NCI-H2171 treated with DMSO at 0.1 percent for 48 hours (cell line): ENCODE measurements around the gene DHX29.
"Not testable (repeated sequence)": the region's sequence is repeated elsewhere in the genome, so short reads cannot be mapped to it uniquely, and the experiment has no call there.

ENCODE experiments used
- DNase-seq: peaks from one replicate; lab custom pipeline; 2025; lab: John Stamatoyannopoulos, UW

DHX29 gene, protein sequence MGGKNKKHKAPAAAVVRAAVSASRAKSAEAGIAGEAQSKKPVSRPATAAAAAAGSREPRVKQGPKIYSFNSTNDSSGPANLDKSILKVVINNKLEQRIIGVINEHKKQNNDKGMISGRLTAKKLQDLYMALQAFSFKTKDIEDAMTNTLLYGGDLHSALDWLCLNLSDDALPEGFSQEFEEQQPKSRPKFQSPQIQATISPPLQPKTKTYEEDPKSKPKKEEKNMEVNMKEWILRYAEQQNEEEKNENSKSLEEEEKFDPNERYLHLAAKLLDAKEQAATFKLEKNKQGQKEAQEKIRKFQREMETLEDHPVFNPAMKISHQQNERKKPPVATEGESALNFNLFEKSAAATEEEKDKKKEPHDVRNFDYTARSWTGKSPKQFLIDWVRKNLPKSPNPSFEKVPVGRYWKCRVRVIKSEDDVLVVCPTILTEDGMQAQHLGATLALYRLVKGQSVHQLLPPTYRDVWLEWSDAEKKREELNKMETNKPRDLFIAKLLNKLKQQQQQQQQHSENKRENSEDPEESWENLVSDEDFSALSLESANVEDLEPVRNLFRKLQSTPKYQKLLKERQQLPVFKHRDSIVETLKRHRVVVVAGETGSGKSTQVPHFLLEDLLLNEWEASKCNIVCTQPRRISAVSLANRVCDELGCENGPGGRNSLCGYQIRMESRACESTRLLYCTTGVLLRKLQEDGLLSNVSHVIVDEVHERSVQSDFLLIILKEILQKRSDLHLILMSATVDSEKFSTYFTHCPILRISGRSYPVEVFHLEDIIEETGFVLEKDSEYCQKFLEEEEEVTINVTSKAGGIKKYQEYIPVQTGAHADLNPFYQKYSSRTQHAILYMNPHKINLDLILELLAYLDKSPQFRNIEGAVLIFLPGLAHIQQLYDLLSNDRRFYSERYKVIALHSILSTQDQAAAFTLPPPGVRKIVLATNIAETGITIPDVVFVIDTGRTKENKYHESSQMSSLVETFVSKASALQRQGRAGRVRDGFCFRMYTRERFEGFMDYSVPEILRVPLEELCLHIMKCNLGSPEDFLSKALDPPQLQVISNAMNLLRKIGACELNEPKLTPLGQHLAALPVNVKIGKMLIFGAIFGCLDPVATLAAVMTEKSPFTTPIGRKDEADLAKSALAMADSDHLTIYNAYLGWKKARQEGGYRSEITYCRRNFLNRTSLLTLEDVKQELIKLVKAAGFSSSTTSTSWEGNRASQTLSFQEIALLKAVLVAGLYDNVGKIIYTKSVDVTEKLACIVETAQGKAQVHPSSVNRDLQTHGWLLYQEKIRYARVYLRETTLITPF (N-terminal part only)

DNA sequence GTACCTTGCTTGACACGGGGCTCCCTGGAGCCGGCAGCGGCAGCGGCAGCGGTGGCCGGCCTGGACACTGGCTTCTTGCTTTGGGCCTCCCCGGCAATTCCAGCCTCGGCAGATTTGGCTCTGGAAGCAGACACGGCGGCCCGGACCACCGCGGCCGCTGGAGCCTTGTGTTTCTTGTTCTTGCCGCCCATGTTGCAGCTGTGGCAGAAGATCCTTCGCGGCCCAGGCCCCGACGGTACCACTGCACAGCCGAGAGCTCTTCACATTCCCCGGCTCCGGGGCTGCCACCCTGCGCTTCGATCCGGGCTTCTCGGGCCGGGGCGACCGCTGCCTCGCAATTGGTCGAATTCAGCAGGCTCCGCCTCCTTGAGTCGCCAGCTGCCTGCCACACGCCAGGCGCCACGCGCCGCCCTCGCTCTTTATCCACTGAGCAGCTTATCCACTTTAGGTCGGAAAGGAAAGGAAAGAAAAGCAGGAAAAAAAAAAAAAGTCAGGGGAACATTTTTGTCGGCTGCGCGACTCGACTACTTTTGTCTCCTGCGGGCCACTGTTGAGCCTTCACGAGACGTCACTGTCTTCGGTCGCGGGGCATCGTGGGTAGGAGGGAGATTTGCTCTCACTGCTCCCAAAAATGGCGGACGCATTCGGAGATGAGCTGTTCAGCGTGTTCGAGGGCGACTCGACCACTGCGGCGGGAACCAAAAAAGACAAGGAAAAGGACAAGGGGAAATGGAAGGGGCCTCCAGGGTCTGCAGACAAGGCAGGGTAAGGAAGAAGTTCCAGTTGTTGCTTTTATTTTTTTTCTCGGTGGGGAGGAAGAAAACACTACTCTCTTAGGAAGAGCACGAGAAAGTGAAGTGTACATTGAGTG, at the start of gene DHX29, which contains the start of gene MTREX:
Gene DHX29, minus strand, starts transcription at position 312 of the 871 bp plus-strand sequence. Its CDS starts 121 bp downstream, at position 191.
Gene MTREX, plus strand, starts transcription at position 607 of the 871 bp plus-strand sequence. Its CDS starts 25 bp downstream, at position 632.
- peak; percentile 97 for DNase-seq

DNA sequence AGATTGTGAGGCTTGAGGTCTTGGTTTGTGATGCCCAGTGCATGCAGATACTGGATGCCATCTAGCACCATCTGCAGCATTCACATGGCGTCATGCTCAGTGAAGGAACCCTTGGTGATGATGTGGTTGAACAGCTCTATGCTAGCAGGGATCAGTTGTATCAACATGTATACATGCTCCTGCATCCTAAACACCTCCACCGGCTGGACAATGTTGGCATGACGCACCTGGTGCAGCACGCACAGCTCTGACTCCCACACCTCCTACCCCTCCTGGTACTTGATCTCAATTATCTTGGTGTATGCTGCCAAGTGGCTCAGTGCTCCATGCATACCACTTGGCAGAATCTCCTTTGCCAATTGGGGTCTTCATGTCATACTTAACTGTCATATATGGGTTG, 49.4 kb upstream of the DHX29 start:
- DNase-seq, result no peak

DNA sequence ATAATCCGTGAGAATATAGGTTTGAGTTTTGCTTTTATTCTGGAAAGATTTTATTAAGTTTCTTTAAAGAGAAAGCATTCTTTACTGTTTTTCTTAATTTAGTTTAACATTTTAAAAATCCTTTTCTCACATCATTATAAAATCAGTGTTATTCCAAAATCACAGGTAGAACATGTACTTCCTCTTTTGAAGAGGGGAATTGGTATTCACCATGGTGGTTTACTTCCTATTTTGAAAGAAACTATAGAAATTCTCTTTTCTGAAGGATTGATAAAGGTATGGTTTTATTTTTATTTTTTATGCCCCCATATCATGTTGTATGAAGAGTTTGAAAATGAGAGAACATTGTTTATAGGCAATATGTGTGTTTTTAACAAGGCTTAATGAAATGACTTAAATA, 43.3 kb upstream of the DHX29 start:
- no peak for DNase-seq

DNA sequence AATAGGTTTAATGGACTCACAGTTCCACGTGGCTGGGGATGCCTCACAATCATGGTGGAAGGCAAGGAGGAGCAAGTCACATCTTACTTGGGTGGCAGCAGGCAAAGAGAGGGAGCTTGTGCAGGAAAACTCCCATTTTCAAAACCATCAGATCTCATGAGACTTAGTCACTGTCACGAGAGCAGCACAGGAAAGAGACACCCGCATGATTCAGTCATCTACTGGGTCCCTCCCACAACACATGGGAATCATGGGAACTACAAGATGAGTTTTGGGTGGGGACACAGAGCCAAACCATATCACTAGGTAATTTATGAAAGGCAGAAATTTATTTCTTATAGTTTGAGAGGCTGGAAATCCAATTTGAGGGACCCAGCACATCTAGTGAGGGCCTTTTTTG, 40.3 kb upstream of the DHX29 start:
- no peak for DNase-seq

DNA sequence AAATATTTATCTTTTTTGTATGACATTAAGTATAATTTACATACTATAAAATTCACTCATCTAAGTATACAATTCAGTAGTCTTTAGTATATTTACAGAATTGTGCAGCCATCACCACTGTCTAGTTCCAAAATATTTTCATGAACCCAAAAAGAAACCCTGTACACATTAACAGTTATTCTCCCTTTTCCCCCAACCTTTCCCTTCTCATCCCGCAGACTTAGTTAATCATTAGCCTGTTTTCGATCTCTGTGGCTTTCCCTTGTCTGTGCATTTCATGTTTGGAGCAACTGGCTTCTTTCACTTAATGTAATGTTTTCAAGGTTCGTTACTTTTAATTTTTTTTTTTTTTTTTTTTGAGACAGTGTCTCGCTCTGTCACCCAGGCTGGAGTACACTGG, 37.8 kb upstream of the DHX29 start:
- DNase-seq, result no peak

DNA sequence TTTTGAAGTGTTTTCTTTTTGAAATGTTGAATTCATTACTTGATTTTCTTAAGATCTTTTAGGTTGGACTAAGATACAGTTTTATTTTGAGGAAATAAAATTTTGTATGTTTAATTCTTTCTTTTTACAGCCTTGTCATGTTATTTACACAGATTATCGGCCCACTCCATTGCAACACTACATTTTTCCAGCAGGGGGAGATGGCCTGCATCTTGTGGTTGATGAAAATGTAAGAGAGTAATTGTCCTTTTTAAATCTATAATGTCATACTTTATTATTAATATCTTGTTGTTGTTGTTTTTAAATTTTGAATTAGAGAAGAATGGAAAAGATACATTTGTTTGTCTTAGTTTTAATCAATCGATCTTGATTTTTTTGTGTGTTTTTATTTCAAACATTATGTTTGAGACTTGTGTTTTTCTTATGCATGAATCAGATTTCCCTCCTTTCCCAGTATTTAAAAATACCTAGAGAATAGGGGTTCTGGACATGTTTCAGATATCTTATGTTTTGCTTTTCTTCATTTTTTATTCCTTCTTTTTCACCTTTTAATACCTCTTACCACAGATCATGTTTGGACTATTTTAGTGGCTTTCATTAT, 37.0 kb upstream of the DHX29 start:
- peak; percentile 60 for DNase-seq

DNA sequence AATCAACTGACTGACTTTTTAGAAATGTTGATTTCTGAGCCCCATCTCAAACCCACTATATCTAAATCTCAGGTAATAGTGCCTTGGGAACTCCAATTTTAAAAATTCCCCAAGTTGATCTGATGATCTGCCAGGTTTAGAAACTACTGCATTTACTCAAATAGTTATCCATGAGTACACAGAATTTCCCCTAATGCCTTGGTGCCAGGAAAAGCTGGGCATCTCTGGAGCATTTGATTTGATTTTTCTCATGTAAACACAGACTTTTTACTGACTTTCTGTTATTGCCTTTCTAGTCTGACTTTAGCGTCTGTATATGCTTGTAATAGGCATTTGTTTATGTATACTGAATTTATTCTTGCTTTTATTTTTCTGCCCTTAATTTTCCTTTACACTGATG, 36.1 kb upstream of the DHX29 start:
- DNase-seq, result no peak

DNA sequence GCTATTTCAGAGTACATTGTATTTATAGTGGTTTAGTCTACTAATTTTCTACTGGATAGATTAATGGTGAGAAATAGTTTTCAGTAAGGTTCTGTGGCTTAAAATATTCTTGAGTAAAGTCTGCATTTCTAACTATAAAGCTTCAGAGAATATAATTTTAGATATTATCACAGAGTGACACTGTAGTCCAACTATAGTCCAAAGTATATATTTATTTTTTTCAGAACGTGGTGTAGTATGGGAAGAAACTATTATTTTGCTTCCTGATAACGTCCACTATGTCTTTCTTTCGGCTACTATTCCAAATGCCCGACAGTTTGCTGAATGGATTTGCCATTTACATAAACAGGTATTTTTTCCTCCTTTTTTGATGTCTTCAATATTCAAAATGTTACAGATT, 35.6 kb upstream of the DHX29 start:
- no peak for DNase-seq

DNA sequence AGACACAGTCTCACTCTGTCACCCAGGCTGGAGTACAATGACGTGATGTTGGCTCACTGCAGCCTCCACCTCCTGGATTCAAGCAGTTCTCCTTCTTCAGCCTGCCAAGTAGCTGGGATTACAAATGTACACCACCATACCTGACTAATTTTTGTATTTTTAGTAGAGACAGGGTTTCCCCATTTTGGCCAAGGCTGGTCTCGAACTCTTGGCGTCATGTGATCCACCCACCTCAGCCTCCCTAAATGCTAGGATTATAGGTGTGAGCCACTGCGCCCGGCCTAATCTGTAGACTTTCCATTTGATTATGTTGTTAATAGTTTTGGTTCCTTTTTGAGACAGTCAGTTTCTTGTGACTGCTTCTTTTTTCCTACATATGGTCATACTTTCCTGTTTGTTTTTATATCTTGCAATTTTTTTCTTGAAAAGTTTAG, 31.3 kb upstream of the DHX29 start:
- DNase-seq, result no peak

DNA sequence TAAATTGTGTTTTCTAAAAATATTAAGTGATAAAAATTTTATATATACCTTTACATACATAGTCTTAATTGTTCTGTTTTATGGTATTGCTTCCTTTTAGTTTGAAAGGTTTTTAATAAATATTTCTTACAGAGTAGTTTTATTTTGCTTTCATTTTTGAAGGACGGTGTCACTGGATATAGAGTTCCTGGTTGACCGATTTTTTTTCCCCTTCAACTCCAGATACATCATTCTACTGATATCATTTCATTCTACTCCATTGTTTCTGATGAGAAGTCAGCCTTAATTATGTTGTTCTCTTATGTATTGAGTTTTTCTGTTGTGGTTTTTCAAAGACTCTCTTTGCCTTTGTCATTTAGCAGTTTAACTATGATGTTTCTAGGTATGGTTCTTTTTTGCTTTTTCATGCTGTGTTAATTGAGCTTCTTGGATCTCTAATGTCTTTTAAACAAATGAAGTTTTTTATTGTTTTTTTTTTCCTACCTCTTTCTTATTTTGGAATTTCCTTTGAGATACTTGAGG, 30.7 kb upstream of the DHX29 start:
- DNase-seq, result no peak

DNA sequence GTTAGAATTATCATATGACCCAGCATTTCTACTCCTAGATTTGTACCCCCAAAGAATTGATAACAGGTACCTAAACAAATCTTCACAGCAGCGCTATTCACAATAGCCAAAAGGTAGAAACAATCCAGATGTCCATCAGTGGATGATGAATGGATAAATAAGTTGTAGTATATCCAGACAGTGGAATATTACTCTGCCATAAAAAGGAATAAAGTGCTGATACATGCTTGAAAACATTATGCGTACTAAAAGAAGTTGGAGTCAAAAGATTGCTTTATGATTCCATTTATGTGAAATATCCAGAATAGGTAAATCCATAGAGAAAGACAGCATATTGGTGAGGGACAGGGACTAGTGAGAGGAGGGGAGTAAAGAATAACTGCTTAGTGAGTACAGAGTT, 26.3 kb upstream of the DHX29 start:
- no peak for DNase-seq

DNA sequence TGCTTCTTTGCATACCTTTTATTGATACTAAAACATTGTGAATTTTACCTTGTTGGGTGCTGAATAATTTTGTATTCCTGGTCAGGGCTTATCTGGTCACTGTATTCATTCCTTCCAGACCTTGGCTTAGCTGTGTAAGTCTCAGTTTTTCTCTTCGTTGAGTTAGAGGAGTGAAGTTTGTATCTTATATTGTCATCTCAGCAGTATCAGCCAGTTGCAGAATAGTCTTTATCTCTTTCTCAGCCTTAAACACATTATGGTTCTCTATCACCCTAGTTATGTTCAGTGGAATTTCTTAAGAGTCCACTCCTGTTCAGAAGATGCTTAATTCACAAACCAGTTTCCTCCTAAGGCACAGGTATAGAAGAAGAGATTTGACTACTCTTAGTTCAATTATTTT, 25.5 kb upstream of the DHX29 start:
- no peak for DNase-seq

DNA sequence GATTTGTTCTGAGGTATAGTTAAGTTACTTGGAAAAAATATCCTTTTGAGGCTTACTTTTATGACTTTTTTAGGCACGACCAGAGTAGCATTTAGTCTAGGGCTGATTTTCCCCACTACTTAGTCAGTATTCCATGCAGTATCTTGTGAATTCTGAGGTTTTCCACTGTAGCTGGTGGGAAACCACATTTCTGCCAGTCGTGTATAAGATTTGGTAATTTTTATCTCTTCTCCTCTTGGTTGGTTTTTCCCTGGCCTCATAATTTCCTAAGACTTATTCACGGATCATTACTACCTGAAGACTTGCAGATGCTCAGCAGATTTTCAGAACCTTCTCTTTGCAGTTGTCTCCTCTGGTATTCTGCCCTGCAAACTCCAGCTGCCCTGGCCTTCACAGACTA, 23.8 kb upstream of the DHX29 start:
- no peak for DNase-seq

DNA sequence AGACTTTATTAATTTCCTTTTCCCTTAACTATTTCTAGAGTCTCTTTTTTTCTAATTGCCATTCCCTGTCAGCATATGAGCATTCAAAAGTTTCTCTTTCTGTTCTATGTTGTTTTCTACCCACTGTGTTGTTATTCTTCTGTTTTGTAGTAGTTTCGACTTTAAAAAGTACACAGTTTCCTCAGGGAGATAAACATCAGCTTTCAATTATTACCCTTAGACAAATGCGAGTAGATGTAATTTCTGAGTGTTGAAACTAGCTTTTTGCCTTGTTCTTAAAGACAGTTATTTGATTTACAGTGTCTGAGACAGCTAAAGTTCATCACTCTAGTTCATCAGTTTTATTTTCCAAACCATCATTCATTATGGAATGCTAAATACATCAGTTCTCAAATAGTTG, 19.8 kb upstream of the DHX29 start:
- no peak for DNase-seq

DNA sequence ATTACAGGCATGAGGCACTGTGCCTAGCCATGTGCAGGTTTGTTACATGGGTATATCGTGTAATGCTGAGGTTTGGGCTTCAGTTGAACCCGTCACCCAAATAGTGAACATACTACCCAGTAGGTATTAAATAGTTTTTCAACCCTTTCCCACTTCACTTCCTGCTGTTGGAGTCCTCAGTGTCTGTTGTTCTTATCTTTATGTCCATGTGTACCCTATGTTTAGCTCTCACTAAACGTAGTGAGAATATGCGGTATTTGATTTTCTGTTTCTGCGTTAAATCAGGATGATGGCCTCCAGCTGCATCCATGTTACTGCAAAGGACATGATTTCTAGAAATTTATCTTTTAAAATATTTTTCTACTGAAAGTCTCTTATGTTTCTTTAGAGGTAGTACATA, 18.1 kb upstream of the DHX29 start:
- no peak for DNase-seq

DNA sequence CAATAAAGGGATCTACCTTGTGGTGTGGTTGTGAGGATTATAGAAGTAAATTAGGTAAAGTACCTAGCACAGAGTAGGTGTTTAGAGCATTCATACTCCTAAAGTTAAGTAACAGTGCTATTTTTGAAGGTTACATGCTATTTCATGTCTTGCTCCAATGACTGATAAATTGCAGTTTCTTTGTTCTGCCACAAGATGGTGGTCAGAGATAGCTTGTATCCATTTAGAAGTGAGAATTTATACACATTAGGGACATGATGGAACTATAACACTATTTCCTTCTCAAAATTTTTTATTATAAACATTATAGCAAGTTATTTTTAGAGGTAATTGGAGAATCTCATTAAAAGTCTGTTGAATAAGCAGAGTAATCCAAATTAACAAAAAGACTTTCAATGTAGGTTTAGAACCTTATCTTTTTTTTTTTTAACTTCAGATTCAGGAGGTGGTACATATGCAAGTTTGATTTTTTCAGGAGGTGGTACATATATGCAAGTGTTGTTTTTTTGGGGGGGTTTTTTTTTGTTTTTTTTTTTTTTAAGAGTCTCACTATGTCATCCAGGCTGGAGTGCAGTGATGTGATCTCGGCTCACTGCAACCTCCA, 17.4 kb upstream of the DHX29 start:
- peak; percentile 66 for DNase-seq

DNA sequence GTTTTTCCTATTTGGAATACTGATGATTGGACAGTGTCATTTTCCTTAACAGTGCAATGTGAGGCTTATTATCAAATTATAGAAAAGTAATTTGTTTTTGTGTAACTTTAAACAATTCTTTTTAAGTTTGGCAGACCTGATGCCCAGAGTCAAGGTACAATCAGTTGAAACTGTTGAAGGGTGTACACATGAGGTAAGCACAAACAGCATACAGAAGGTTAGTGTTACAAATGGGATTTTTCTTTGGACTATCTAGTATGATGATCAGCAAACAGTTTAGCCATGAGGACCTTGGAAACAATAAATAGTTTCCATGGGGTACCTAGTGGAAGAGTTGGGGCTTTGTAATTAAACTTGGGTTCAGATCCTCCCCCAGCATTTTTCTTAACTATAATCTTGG, 16.5 kb upstream of the DHX29 start:
- DNase-seq, result no peak

DNA sequence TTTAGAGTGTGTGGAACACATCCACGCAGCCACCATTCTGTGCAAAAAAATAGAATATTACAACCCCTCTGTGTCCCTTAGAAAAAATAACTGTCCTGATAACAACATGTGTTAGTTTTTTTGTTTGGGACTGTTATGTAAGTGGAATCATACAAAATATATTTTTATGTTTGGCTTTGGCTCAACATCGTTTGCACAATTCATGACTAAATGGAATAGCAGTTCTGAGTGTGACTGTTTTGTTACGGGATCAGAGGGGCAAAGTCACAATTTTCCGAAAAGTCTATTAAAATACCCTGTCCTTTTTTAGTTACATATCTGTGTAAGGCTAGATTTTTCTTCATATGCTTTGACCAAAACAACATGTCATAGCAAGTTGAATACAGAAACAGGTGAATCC, 13.1 kb upstream of the DHX29 start:
- no peak for DNase-seq

DNA sequence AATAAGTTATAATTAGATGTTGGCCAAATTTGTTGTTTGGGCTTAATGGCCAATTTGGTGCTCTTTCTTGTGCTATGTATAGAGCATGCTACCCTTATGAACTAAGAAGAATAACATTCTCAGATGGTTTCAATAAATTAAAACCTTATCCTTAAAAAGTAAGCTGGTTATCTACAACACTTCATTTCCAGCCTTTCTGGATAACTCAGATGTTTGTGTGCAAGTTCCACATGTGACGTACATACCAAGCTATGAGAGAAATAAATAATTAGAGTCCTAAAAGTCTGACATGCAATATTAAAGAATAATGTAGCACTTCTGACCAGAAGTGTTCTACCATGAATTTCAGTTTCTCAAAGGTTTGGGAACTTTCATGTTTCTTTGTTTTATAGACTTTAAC, 12.0 kb upstream of the DHX29 start:
- DNase-seq, result no peak

DNA sequence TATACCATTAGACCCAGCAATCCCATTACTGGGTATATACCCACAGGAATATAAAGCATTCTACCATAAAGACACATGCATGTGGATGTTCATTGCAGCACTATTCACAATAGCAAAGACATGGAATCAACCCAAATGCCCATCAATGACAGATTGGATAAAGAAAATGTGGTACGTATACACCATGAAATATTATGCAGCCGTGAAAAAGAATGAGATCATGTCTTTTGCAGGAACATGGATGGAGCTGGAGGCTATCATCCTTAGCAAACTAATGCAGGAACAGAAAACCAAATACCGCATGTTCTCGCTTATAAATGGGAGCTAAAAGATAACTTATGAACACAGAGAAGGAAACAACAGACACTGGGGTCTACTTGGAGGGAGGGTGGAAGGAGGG, 10.7 kb upstream of the DHX29 start:
- not testable (repeated sequence) for DNase-seq
